ENCODE results near the gene SRC. TPM values are rescaled to one million over a fixed set of nuclear protein-coding genes. Genes with fewer than 3 reads are reported as not detected.

Gene SRC
- total and polyA plus RNA-seq, 2 of the 8 experiments (the other 6 are each of a cell fraction or from before 2014, with no cell fraction given), result 27.6 to 28.8 TPM

- TF ChIP-seq GTF2F1 (IDR thresholded peaks at IDR 0.05; ENCODE audit: borderline replicate concordance, low read depth, low read length) (no peak), SRF (IDR thresholded peaks at IDR 0.05; ENCODE audit: low read depth, low read length) (no peak)
Measured at GRCh38 chr20:37426106-37426505, 80.2 kb downstream of the SRC start (continued).

All from H1 (cell line).